MM.1S (cell line): ENCODE measurements around the gene CDC14A.

Source experiments
- DNase-seq: peaks from one replicate; pipeline ENCODE4 v3.0.0-alpha.2; 2015
- H2AFZ ChIP-seq: fragments of 300-600 bp; sonication (generic); 2 replicates; pipeline ENCODE4 v1.6.0; 2016; ENCODE audit warnings: antibody characterized with exemption, low read length
- H3F3A ChIP-seq: fragments of 300-600 bp; sonication (generic); 2 replicates; pipeline ENCODE4 v1.6.1; 2016; ENCODE audit warnings: mild to moderate bottlenecking, antibody characterized with exemption, low read length, moderate library complexity, mixed read lengths; ENCODE audit not compliant: insufficient read depth
- H3K27ac ChIP-seq: fragments of 300-600 bp; sonication (generic); 2 replicates; pipeline ENCODE4 v1.5.1; 2016; ENCODE audit warnings: mild to moderate bottlenecking, low read length
- H3K27me3 ChIP-seq: fragments of 300-600 bp; sonication (generic); replicated peaks from 2 replicates; pipeline ENCODE4 v1.6.0; 2016; ENCODE audit warnings: low read length; ENCODE audit not compliant: insufficient read depth
- H3K36me3 ChIP-seq: fragments of 300-600 bp; sonication (generic); replicated peaks from 2 replicates; pipeline ENCODE4 v1.6.1; 2016; ENCODE audit warnings: mild to moderate bottlenecking, low read length, mixed read lengths; ENCODE audit not compliant: insufficient read depth
- H3K4me1 ChIP-seq: fragments of 300-600 bp; sonication (generic); 2 replicates; pipeline ENCODE4 v1.6.1; 2016; ENCODE audit warnings: low read length, mixed read lengths
- H3K4me2 ChIP-seq: fragments of 300-600 bp; sonication (generic); 2 replicates; pipeline ENCODE4 v1.6.0; 2016; ENCODE audit warnings: low read depth, low read length
- H3K4me3 ChIP-seq: fragments of 300-600 bp; sonication (generic); 2 replicates; pipeline ENCODE4 v1.5.1; 2016; ENCODE audit warnings: low read length, mixed read lengths
- H3K79me2 ChIP-seq: fragments of 300-600 bp; sonication (generic); 2 replicates; pipeline ENCODE4 v1.6.1; 2016; ENCODE audit warnings: mixed run types, low read length, mixed read lengths
- H3K9ac ChIP-seq: fragments of 300-600 bp; sonication (generic); 2 replicates; pipeline ENCODE4 v1.6.1; 2016; ENCODE audit warnings: low read length, mixed read lengths
- H3K9me2 ChIP-seq: fragments of 300-600 bp; sonication (generic); replicated peaks from 2 replicates; pipeline ENCODE4 v1.6.1; 2016; ENCODE audit warnings: mild to moderate bottlenecking, low read length, mixed read lengths; ENCODE audit not compliant: insufficient read depth
- H3K9me3 ChIP-seq: fragments of 300-600 bp; sonication (generic); replicated peaks from 2 replicates; pipeline ENCODE4 v1.6.1; 2016; ENCODE audit warnings: mild to moderate bottlenecking, low read length, mixed read lengths; ENCODE audit not compliant: insufficient read depth
- H4K20me1 ChIP-seq: fragments of 300-600 bp; sonication (generic); 2 replicates; pipeline ENCODE4 v1.6.1; 2016; ENCODE audit warnings: mild to moderate bottlenecking, low read length, moderate library complexity, mixed read lengths; ENCODE audit not compliant: insufficient read depth
- EZH2 ChIP-seq: fragments of 300-600 bp; sonication (generic); optimal IDR thresholded peaks from 2 replicates; pipeline ENCODE3; 2017; ENCODE audit warnings: low read depth, mild to moderate bottlenecking, antibody characterized with exemption, low read length, mixed read lengths
- EZH2phosphoT487 ChIP-seq: fragments of 300-600 bp; sonication (generic); IDR thresholded peaks from 2 replicates; pipeline ENCODE4 v1.6.1; 2018; ENCODE audit warnings: antibody characterized with exemption, low read length
- TF ChIP-seq, protein P1 (sequence below): fragments of 300-600 bp; sonication (generic); IDR thresholded peaks from 2 replicates; pipeline ENCODE4 v1.5.1; 2016; ENCODE audit warnings: antibody characterized with exemption, low read length, mixed read lengths

CDC14A gene

DNA sequence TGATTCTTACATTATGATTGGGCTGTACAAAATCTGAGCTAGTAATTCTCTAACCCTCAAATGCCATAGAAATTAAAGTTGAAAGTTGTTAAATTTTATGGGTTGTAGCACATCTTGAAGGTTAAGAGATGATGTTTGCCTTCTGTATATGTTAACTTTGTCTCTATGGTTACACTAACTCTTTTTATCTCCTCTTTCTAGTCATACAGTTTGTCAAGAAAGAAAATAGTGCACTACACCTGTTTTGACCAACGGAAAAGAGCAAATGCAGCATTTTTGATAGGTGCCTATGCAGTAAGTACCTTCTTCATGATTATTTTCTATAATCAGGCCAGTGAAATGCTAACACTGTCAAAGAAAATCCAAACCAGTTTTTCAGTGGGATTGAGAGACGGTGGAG, 38.2 kb downstream of the CDC14A start:
- Histone ChIP-seq H3K36me3 (no peaks in the 10 kb centered on the region), H3K79me2 (no peaks in the 10 kb centered on the region), H3K4me1 (peaks cover 32% of the 10 kb centered on the region), H3K9ac (no peak overlapping the region), H3K9me2 (no peaks in the 10 kb centered on the region), H3K4me3 (no peak overlapping the region), H3F3A (peaks cover 8% of the 10 kb centered on the region; the same call in 1 of the 2 replicates), H3K4me2 (peak overlapping the region; percentile 24), H3K27ac (peak overlapping the region; percentile 27; the same call in 1 of the 2 replicates), H3K27me3 (no peaks in the 10 kb centered on the region), H4K20me1 (no peaks in the 10 kb centered on the region), H2AFZ (no peak overlapping the region), H3K9me3 (no peaks in the 10 kb centered on the region)
- TF ChIP-seq, protein P1, sequence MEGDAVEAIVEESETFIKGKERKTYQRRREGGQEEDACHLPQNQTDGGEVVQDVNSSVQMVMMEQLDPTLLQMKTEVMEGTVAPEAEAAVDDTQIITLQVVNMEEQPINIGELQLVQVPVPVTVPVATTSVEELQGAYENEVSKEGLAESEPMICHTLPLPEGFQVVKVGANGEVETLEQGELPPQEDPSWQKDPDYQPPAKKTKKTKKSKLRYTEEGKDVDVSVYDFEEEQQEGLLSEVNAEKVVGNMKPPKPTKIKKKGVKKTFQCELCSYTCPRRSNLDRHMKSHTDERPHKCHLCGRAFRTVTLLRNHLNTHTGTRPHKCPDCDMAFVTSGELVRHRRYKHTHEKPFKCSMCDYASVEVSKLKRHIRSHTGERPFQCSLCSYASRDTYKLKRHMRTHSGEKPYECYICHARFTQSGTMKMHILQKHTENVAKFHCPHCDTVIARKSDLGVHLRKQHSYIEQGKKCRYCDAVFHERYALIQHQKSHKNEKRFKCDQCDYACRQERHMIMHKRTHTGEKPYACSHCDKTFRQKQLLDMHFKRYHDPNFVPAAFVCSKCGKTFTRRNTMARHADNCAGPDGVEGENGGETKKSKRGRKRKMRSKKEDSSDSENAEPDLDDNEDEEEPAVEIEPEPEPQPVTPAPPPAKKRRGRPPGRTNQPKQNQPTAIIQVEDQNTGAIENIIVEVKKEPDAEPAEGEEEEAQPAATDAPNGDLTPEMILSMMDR: no peak
- peak; percentile 31 for DNase-seq

DNA sequence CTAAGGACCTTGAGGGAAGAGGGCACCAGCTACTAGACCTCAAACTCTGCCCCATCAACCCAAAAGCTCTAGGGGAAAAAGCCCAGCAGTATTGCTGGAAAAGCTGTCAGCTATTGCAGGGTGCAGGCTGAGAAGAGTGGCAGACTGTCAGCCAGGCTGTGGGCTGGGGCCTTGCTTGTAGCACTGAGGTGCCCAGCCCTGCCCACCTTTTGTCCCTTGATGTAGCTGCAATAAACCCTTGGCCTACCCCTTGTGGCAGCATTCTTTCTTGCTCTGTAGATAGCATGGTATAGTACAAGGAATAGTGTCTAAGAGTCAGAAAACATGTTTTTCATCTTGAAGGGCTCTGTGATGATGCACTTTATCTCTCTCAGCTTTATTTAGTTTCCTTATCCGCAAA, 39.4 kb downstream of the CDC14A start:
- H2AFZ ChIP-seq: no peak overlapping the region
- peaks cover 7% of the 10 kb centered on the region; the same call in 1 of the 2 replicates for H3F3A ChIP-seq
- no peaks in the 10 kb centered on the region for H4K20me1 ChIP-seq
- H3K4me2 ChIP-seq: no peak overlapping the region
- H3K27ac ChIP-seq: no peak overlapping the region
- peaks cover 26% of the 10 kb centered on the region for H3K4me1 ChIP-seq
- no peaks in the 10 kb centered on the region for H3K27me3 ChIP-seq
- TF ChIP-seq, protein P1: no peak
- no peak for TF ChIP-seq EZH2
- H3K9me3 ChIP-seq: no peaks in the 10 kb centered on the region
- H3K9me2 ChIP-seq: no peaks in the 10 kb centered on the region
- H3K9ac ChIP-seq: no peak overlapping the region
- no peak for DNase-seq
- no peak overlapping the region for H3K4me3 ChIP-seq
- H3K79me2 ChIP-seq: no peaks in the 10 kb centered on the region
- no peaks in the 10 kb centered on the region for H3K36me3 ChIP-seq

DNA sequence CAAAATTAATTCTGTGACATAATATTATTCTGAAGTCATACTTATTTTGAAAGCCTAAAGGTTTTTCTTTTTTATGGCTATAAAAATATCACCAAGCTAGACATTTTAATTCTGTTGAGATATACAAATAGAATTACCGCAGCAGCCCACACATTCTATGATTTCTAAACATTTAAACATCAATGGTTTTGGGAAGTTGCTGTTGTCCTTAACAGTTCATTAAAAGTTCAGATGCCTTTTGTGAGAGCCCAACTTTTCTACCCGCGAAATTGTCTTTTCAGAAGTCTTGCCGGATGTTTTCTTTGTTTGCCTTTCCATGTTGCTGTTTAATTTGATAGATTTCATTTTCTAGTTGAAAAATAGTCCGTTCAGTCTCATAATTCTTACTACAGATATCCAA, 40.5 kb downstream of the CDC14A start:
- TF ChIP-seq, protein P1: no peak
- TF ChIP-seq EZH2: no peak
- TF ChIP-seq EZH2phosphoT487: no peak
- H3K9ac ChIP-seq: no peak overlapping the region
- H3K79me2 ChIP-seq: no peaks in the 10 kb centered on the region
- no peaks in the 10 kb centered on the region for H3K9me3 ChIP-seq
- H2AFZ ChIP-seq: no peak overlapping the region
- peaks cover 21% of the 10 kb centered on the region; the same call in 1 of the 2 replicates for H3K4me1 ChIP-seq
- H3K4me2 ChIP-seq: no peak overlapping the region
- no peak for DNase-seq
- no peaks in the 10 kb centered on the region for H3K36me3 ChIP-seq
- H3F3A ChIP-seq: no peaks in the 10 kb centered on the region
- no peak overlapping the region for H3K4me3 ChIP-seq
- no peaks in the 10 kb centered on the region for H3K27me3 ChIP-seq
- H4K20me1 ChIP-seq: no peaks in the 10 kb centered on the region
- no peaks in the 10 kb centered on the region for H3K9me2 ChIP-seq
- no peak overlapping the region for H3K27ac ChIP-seq

DNA sequence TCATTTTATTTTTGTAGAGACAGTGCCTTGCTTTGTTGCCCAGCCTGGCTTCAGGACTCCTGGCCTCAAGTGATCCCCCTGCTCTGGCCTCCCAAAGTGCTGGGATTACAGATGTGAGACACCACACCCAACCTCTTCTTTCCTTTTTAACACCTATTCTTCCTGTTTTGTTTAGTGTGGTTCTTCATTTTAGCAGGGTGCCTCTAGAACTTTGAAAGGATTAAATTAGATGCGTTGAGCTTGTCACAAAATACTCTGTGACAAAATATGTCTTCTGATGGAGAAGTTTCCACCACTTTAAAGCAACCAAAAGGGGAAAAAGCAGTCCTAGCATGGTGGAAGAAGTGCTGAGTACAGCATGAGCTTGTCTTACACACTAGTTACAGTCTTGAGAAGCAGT, 42.0 kb downstream of the CDC14A start:
- no peaks in the 10 kb centered on the region for H3K9me3 ChIP-seq
- no peak overlapping the region for H3K9ac ChIP-seq
- no peaks in the 10 kb centered on the region for H3K27me3 ChIP-seq
- TF ChIP-seq EZH2phosphoT487: no peak
- TF ChIP-seq EZH2: no peak
- TF ChIP-seq, protein P1: no peak
- H3K36me3 ChIP-seq: no peaks in the 10 kb centered on the region
- no peak overlapping the region for H3K4me2 ChIP-seq
- peaks cover 13% of the 10 kb centered on the region; the same call in 1 of the 2 replicates for H3K4me1 ChIP-seq
- DNase-seq: no peak
- no peak overlapping the region for H3K27ac ChIP-seq
- no peak overlapping the region for H2AFZ ChIP-seq
- no peaks in the 10 kb centered on the region for H4K20me1 ChIP-seq
- H3F3A ChIP-seq: no peaks in the 10 kb centered on the region
- H3K4me3 ChIP-seq: no peak overlapping the region
- H3K9me2 ChIP-seq: no peaks in the 10 kb centered on the region
- H3K79me2 ChIP-seq: no peaks in the 10 kb centered on the region
